Mesendoderm (in vitro differentiated cells): ENCODE results near the gene DDX11.

Experiments
- DNase-seq: peaks from one replicate; pipeline ENCODE4 v3.0.0; 2013
- H2AK5ac ChIP-seq: 2 replicates; pipeline ENCODE4 v1.6.1; 2013; ENCODE audit warnings: low read length, inconsistent platforms
- H2BK120ac ChIP-seq: 2 replicates; pipeline ENCODE4 v1.6.1; 2013; ENCODE audit warnings: low read depth, mild to moderate bottlenecking, low read length, moderate library complexity, mixed read lengths
- H2BK15ac ChIP-seq: replicated peaks from 2 replicates; pipeline ENCODE4 v1.6.1; 2013; ENCODE audit warnings: low read depth, mild to moderate bottlenecking, moderate library complexity
- H2BK5ac ChIP-seq: 2 replicates; pipeline ENCODE4 v1.6.1; 2013; ENCODE audit warnings: low read length, inconsistent platforms
- H3K18ac ChIP-seq: 2 replicates; pipeline ENCODE4 v1.6.1; 2013; ENCODE audit warnings: mild to moderate bottlenecking, low read length, mixed read lengths
- H3K23ac ChIP-seq: one replicate; pipeline ENCODE4 v1.6.1; 2013; ENCODE audit warnings: low read length
- H3K27ac ChIP-seq: 2 replicates; pipeline ENCODE4 v1.5.1; 2013; ENCODE audit warnings: low read depth, mild to moderate bottlenecking, inconsistent platforms, low read length, moderate library complexity
- H3K27me3 ChIP-seq: 2 replicates; pipeline ENCODE4 v1.6.1; 2013; ENCODE audit warnings: low read length, control low read depth, mild to moderate bottlenecking, inconsistent platforms; ENCODE audit not compliant: insufficient read depth, poor library complexity
- H3K36me3 ChIP-seq: 2 replicates; pipeline ENCODE4 v1.6.1; 2013; ENCODE audit warnings: low read length, inconsistent platforms; ENCODE audit not compliant: control insufficient read depth, insufficient read depth
- H3K4ac ChIP-seq: one replicate; pipeline ENCODE4 v1.6.1; 2013; ENCODE audit warnings: low read depth, mild to moderate bottlenecking, low read length, moderate library complexity
- H3K4me1 ChIP-seq: 2 replicates; pipeline ENCODE4 v1.6.1; 2013; ENCODE audit warnings: low read depth, low read length, inconsistent platforms; ENCODE audit not compliant: control insufficient read depth
- H3K4me2 ChIP-seq: 2 replicates; pipeline ENCODE4 v1.6.1; 2013; ENCODE audit warnings: low read length
- H3K4me3 ChIP-seq: 2 replicates; pipeline ENCODE4 v1.5.1; 2013; ENCODE audit warnings: mild to moderate bottlenecking, low read length
- H3K56ac ChIP-seq: one replicate; pipeline ENCODE4 v1.6.1; 2013; ENCODE audit warnings: low read length
- H3K79me1 ChIP-seq: 2 replicates; pipeline ENCODE4 v1.6.1; 2013; ENCODE audit warnings: low read length, inconsistent platforms
- H3K79me2 ChIP-seq: 2 replicates; pipeline ENCODE4 v1.6.1; 2013; ENCODE audit warnings: mild to moderate bottlenecking, low read length; ENCODE audit not compliant: control insufficient read depth, insufficient read depth
- H3K9ac ChIP-seq: 2 replicates; pipeline ENCODE4 v1.6.1; 2013; ENCODE audit warnings: low read length, inconsistent platforms
- H4K5ac ChIP-seq: one replicate; pipeline ENCODE4 v1.6.1; 2013; ENCODE audit warnings: low read length
- H4K8ac ChIP-seq: one replicate; pipeline ENCODE4 v1.6.1; 2013; ENCODE audit warnings: low read depth, mild to moderate bottlenecking, control low read depth, low read length, moderate library complexity
- WGBS: extraction: QIAGEN DNeasy Blood & Tissue Kit; methylation state at CpG from one replicate; pipeline ENCODE4 v1.1.7; 2013; ENCODE audit warnings: low lambda C conversion rate, missing lambda C conversion rate; ENCODE audit not compliant: insufficient coverage; ENCODE audit errors: extremely low coverage; 5-methylcytosine and 5-hydroxymethylcytosine counted together

The DDX11 gene

GRCh38 chr12:31031951-31032335 lies 41.7 kb upstream of the DDX11 start:
- Histone ChIP-seq H2BK15ac (no peak overlapping the region), H3K4ac (no peak overlapping the region), H3K4me3 (no peak overlapping the region), H3K4me2 (no peak overlapping the region), H3K4me1 (no peaks in the 10 kb centered on the region), H3K27me3 (no peaks in the 10 kb centered on the region), H4K5ac (no peak overlapping the region), H3K23ac (no peak overlapping the region), H3K56ac (no peak overlapping the region), H3K27ac (no peak overlapping the region), H3K36me3 (no peaks in the 10 kb centered on the region), H3K9ac (no peak overlapping the region), H3K79me1 (no peaks in the 10 kb centered on the region), H3K18ac (no peak overlapping the region), H2BK5ac (no peak overlapping the region), H4K8ac (no peak overlapping the region), H2AK5ac (no peak overlapping the region), H2BK120ac (no peak overlapping the region), H3K79me2 (no peaks in the 10 kb centered on the region)
- no CpG with 5 or more reads among the region's 4 CpGs for WGBS
- DNase-seq: no peak

GRCh38 chr12:31033146-31033545 lies 40.5 kb upstream of the DDX11 start:
- H3K4me2 ChIP-seq: no peak overlapping the region
- no peaks in the 10 kb centered on the region for H3K79me2 ChIP-seq
- H3K4ac ChIP-seq: no peak overlapping the region
- H3K4me3 ChIP-seq: no peak overlapping the region
- no peaks in the 10 kb centered on the region for H3K36me3 ChIP-seq
- H3K79me1 ChIP-seq: no peaks in the 10 kb centered on the region
- no peak overlapping the region for H4K5ac ChIP-seq
- H2BK120ac ChIP-seq: no peak overlapping the region
- no peak overlapping the region for H3K27ac ChIP-seq
- no peak overlapping the region for H2BK15ac ChIP-seq
- H3K23ac ChIP-seq: no peak overlapping the region
- no peak overlapping the region for H3K56ac ChIP-seq
- H3K18ac ChIP-seq: no peak overlapping the region
- no peak for DNase-seq
- no CpG with 5 or more reads among the region's 3 CpGs for WGBS
- H2AK5ac ChIP-seq: no peak overlapping the region
- H2BK5ac ChIP-seq: no peak overlapping the region
- no peaks in the 10 kb centered on the region for H3K4me1 ChIP-seq
- no peak overlapping the region for H4K8ac ChIP-seq
- no peak overlapping the region for H3K9ac ChIP-seq
- no peaks in the 10 kb centered on the region for H3K27me3 ChIP-seq

GRCh38 chr12:31033681-31034080 lies 40.0 kb upstream of the DDX11 start:
- Histone ChIP-seq H3K56ac (no peak overlapping the region), H3K27me3 (no peaks in the 10 kb centered on the region), H2AK5ac (no peak overlapping the region), H3K4me3 (no peak overlapping the region), H4K5ac (no peak overlapping the region), H4K8ac (no peak overlapping the region), H3K79me1 (no peaks in the 10 kb centered on the region), H3K23ac (no peak overlapping the region), H3K9ac (no peak overlapping the region), H3K4me1 (no peaks in the 10 kb centered on the region), H3K4me2 (no peak overlapping the region), H3K4ac (no peak overlapping the region), H3K27ac (no peak overlapping the region), H3K18ac (no peak overlapping the region), H2BK15ac (no peak overlapping the region), H2BK5ac (no peak overlapping the region), H3K36me3 (no peaks in the 10 kb centered on the region), H3K79me2 (no peaks in the 10 kb centered on the region), H2BK120ac (no peak overlapping the region)
- no peak for DNase-seq
- WGBS: no CpG with 5 or more reads among the region's 6 CpGs

- no peak for DNase-seq
- H3K27me3 ChIP-seq: no peaks in the 10 kb centered on the region
- no peak overlapping the region for H2BK120ac ChIP-seq
- no peak overlapping the region for H2AK5ac ChIP-seq
- no peaks in the 10 kb centered on the region for H3K79me1 ChIP-seq
- no peak overlapping the region for H2BK15ac ChIP-seq
- no peak overlapping the region for H3K27ac ChIP-seq
- H3K56ac ChIP-seq: no peak overlapping the region
- H3K4ac ChIP-seq: no peak overlapping the region
- no peak overlapping the region for H2BK5ac ChIP-seq
- no peak overlapping the region for H3K4me3 ChIP-seq
- H3K9ac ChIP-seq: no peak overlapping the region
- whole genome bisulfite sequencing: no CpG with 5 or more reads among the region's 3 CpGs
- H3K4me1 ChIP-seq: no peaks in the 10 kb centered on the region
- H3K18ac ChIP-seq: no peak overlapping the region
- no peak overlapping the region for H4K5ac ChIP-seq
- no peak overlapping the region for H4K8ac ChIP-seq
- H3K36me3 ChIP-seq: no peaks in the 10 kb centered on the region
- H3K4me2 ChIP-seq: no peak overlapping the region
- H3K23ac ChIP-seq: no peak overlapping the region
- no peaks in the 10 kb centered on the region for H3K79me2 ChIP-seq
Measured at GRCh38 chr12:31034372-31034771, 39.3 kb upstream of the DDX11 start.

- WGBS: no CpG with 5 or more reads among the region's 4 CpGs
- H3K18ac ChIP-seq: no peak overlapping the region
- no peak overlapping the region for H3K4me2 ChIP-seq
- H3K27ac ChIP-seq: no peak overlapping the region
- H3K27me3 ChIP-seq: no peaks in the 10 kb centered on the region
- no peak for DNase-seq
- H2AK5ac ChIP-seq: no peak overlapping the region
- H3K4ac ChIP-seq: no peak overlapping the region
- H3K9ac ChIP-seq: no peak overlapping the region
- H4K5ac ChIP-seq: no peak overlapping the region
- no peak overlapping the region for H4K8ac ChIP-seq
- H3K56ac ChIP-seq: no peak overlapping the region
- H3K79me2 ChIP-seq: no peaks in the 10 kb centered on the region
- no peak overlapping the region for H3K23ac ChIP-seq
- H2BK120ac ChIP-seq: no peak overlapping the region
- H3K4me1 ChIP-seq: no peaks in the 10 kb centered on the region
- H3K79me1 ChIP-seq: no peaks in the 10 kb centered on the region
- H2BK15ac ChIP-seq: no peak overlapping the region
- no peaks in the 10 kb centered on the region for H3K36me3 ChIP-seq
- H3K4me3 ChIP-seq: no peak overlapping the region
- H2BK5ac ChIP-seq: no peak overlapping the region
Measured at GRCh38 chr12:31035226-31035625, 38.4 kb upstream of the DDX11 start.

- no peaks in the 10 kb centered on the region for H3K4me1 ChIP-seq
- H3K27me3 ChIP-seq: no peaks in the 10 kb centered on the region
- no peak overlapping the region for H3K4me2 ChIP-seq
- no peak overlapping the region for H2AK5ac ChIP-seq
- no peak overlapping the region for H3K18ac ChIP-seq
- no peaks in the 10 kb centered on the region for H3K36me3 ChIP-seq
- H3K4me3 ChIP-seq: no peak overlapping the region
- no peak overlapping the region for H2BK120ac ChIP-seq
- H3K9ac ChIP-seq: no peak overlapping the region
- no peak overlapping the region for H3K4ac ChIP-seq
- no peak overlapping the region for H4K5ac ChIP-seq
- WGBS: no CpG with 5 or more reads among the region's 4 CpGs
- no peak overlapping the region for H3K56ac ChIP-seq
- no peak for DNase-seq
- no peak overlapping the region for H3K23ac ChIP-seq
- no peaks in the 10 kb centered on the region for H3K79me1 ChIP-seq
- H4K8ac ChIP-seq: no peak overlapping the region
- H3K27ac ChIP-seq: no peak overlapping the region
- H2BK15ac ChIP-seq: no peak overlapping the region
- H3K79me2 ChIP-seq: no peaks in the 10 kb centered on the region
- no peak overlapping the region for H2BK5ac ChIP-seq
Measured at GRCh38 chr12:31035967-31036665, 37.5 kb upstream of the DDX11 start.
